LNCaP clone FGC (cell line): ENCODE results near the gene CDK6.

Experiments used
- DNase-seq: peaks from one replicate; pipeline ENCODE4 v3.0.0-alpha.2; 2011; ENCODE audit warnings: low read depth
- H3K4me3 ChIP-seq: 2 replicates; pipeline ENCODE4 v1.5.1; 2011; ENCODE audit warnings: mild to moderate bottlenecking, low read depth, low read length, control low read depth
- CTCF ChIP-seq: IDR thresholded peaks from 2 replicates; pipeline ENCODE4 v1.5.1; 2012; ENCODE audit warnings: mild to moderate bottlenecking; ENCODE audit not compliant: control insufficient read depth, insufficient read depth; ENCODE audit errors: extremely low read depth

The CDK6 gene

GRCh38 chr7:92705831-92706230 lies 130.5 kb downstream of the CDK6 start:
- no peak for TF ChIP-seq CTCF
- no peak for DNase-seq
- no peak overlapping the region for H3K4me3 ChIP-seq

- DNase-seq: no peak
- no peak overlapping the region for H3K4me3 ChIP-seq
- TF ChIP-seq CTCF: no peak
Measured at GRCh38 chr7:92704858-92705257, 131.5 kb downstream of the CDK6 start.

- no peak for DNase-seq
- no peak overlapping the region for H3K4me3 ChIP-seq
- TF ChIP-seq CTCF: no peak
Measured at GRCh38 chr7:92702535-92702934, 133.8 kb downstream of the CDK6 start.

GRCh38 chr7:92699966-92700514 lies 136.3 kb downstream of the CDK6 start:
- H3K4me3 ChIP-seq: no peak overlapping the region
- no peak for TF ChIP-seq CTCF
- DNase-seq: no peak

- no peak for DNase-seq
- no peak for TF ChIP-seq CTCF
Measured at GRCh38 chr7:92699560-92699959, 136.8 kb downstream of the CDK6 start.

GRCh38 chr7:92698237-92698841 lies 138.0 kb downstream of the CDK6 start:
- DNase-seq: no peak
- no peak overlapping the region for H3K4me3 ChIP-seq
- TF ChIP-seq CTCF: no peak

More at GRCh38 chr7:92699560-92699959, 136.8 kb downstream of the CDK6 start:
- no peak overlapping the region for H3K4me3 ChIP-seq

GRCh38 chr7:92697414-92697813 lies 139.0 kb downstream of the CDK6 start:
- no peak for DNase-seq
- H3K4me3 ChIP-seq: no peak overlapping the region
- TF ChIP-seq CTCF: no peak
